Measurements from ENCODE around the gene CXorf65.

CXorf65 gene

GRCh38 chrX:71056867-71057266 is 49.7 kb downstream of the CXorf65 start:
- no peak for DNase-seq (ENCODE audit: low spot score)
- TF ChIP-seq CTCF (IDR thresholded peaks at IDR 0.05; ENCODE audit: borderline replicate concordance, control extremely low read depth, extremely low read depth, insufficient read depth, missing control alignments): no peak
- in situ Hi-C loops (cut with MboI; ENCODE audit: low sequenced_read_pairs, unreplicated experiment): no loop called here

Data from GM13976 (cell line).